Lung (tissue), 16 donors: Measurements from ENCODE around the gene IAH1. TPM values are rescaled to one million over a fixed set of nuclear protein-coding genes. Genes with fewer than 3 reads are reported as not detected.

Experiments used
- ATAC-seq: fragments of 200-7000 bp; cut with Tn5 transposase; one replicate; pipeline ENCODE4 v1.9.1; 2020; ENCODE audit warnings: moderate number of reproducible peaks; ENCODE audit not compliant: insufficient read depth, low FRiP score
- DNase-seq, 3 donors: peaks; one replicate each; pipeline ENCODE4 v3.0.0-alpha.2; 2013 to 2017
- H3K27ac ChIP-seq, 2 donors: one replicate each; pipeline ENCODE4 v1.5.1; 2013; ENCODE audit warnings: mild to moderate bottlenecking in 2 of 2, moderate library complexity in 2 of 2, control low read depth in 1 of 2, inconsistent platforms in 1 of 2, low read depth in 1 of 2, low read length in 1 of 2
- H3K27me3 ChIP-seq, 3 donors: one replicate each; pipeline ENCODE4 v1.5.1; 2013; ENCODE audit warnings: low read length in 2 of 3; ENCODE audit not compliant: control insufficient read depth in 3 of 3, insufficient read depth in 3 of 3
- H3K36me3 ChIP-seq, 4 donors: one replicate each; pipeline ENCODE4 v1.5.1; 2013; ENCODE audit warnings: low read length in 4 of 4, mild to moderate bottlenecking in 1 of 4, moderate library complexity in 1 of 4; ENCODE audit not compliant: control insufficient read depth in 4 of 4, insufficient read depth in 4 of 4
- H3K4me1 ChIP-seq, 5 donors: one replicate each; pipeline ENCODE4 v1.5.1; 2013; ENCODE audit warnings: low read length in 5 of 5, mild to moderate bottlenecking in 2 of 5, moderate library complexity in 1 of 5; ENCODE audit not compliant: control insufficient read depth in 5 of 5, insufficient read depth in 5 of 5
- H3K4me3 ChIP-seq: one replicate; pipeline ENCODE4 v1.5.1; 2013; ENCODE audit warnings: mild to moderate bottlenecking, control low read depth, moderate library complexity
- H3K9ac ChIP-seq, 2 donors: one replicate each; pipeline ENCODE4 v1.5.1; 2013; ENCODE audit warnings: low read length in 2 of 2, control low read depth in 1 of 2; ENCODE audit not compliant: insufficient read depth in 1 of 2
- H3K9me3 ChIP-seq, 4 donors: one replicate each; pipeline ENCODE4 v1.5.1; 2013; ENCODE audit warnings: low read length in 3 of 4, mild to moderate bottlenecking in 1 of 4, moderate library complexity in 1 of 4; ENCODE audit not compliant: control insufficient read depth in 4 of 4, insufficient read depth in 3 of 4
- CTCF ChIP-seq: IDR thresholded peaks from 2 replicates; pipeline ENCODE4 v1.5.1; 2012; ENCODE audit warnings: mild to moderate bottlenecking; ENCODE audit errors: control extremely low read depth, extremely low read depth
- WGBS, 2 donors: extraction: QIAGEN DNeasy Blood & Tissue Kit; methylation state at CpG; one replicate each; pipeline ENCODE4 v1.1.7; 2013; 5-methylcytosine and 5-hydroxymethylcytosine counted together
- long read RNA-seq, 5 donors: transcript quantifications; one replicate each; lab custom pipeline, GENCODE V29; 2026
- polyA plus RNA-seq, 2 donors: library from polyadenylated mRNA; stranded (reverse); fragments of 200-250 nt; gene quantifications; one replicate each; pipeline ENCODE4 v1.2.1, GENCODE V29; 2013
- total RNA-seq, 2 donors: library from RNA; depleted of rRNA in 1 of 2; stranded (reverse); fragments of >200 nt in 1 of 2; gene quantifications; one replicate each; pipeline ENCODE4 v1.2.1, GENCODE V29; 2014 to 2021
- donor health status: control.
- donor health status: control.
- donor health status: Bipolar disorder and iron deficiency.
- donor health status: healthy.
- donor health status: DM: yes; HTN: yes; CAD: no.

Gene IAH1
- 10 to 100 TPM; 29.4 to 41.8 TPM for total RNA-seq
- polyA plus RNA-seq, result 10 to 100 TPM; 45.2 to 73.5 TPM
- long read RNA-seq, donor 1, transcript IAH1-215 (6 exons, 1,266 nt), result major isoform, 24 of 29 reads
- long read RNA-seq, donor 1, partial matches to known transcripts, result 0 of 29 reads
- long read RNA-seq, donor 1, other reads (novel, unspliced or antisense), result 0 of 29 reads
- long read RNA-seq, donor 2, transcript IAH1-215 (6 exons, 1,266 nt), result major isoform, 8 of 22 reads
- long read RNA-seq, donor 2, partial matches to known transcripts, result 14 of 22 reads
- long read RNA-seq, donor 2, other reads (novel, unspliced or antisense), result 0 of 22 reads
- long read RNA-seq, donor 3, transcript IAH1-215 (6 exons, 1,266 nt), result major isoform, 8 of 11 reads
- long read RNA-seq, donor 3, partial matches to known transcripts, result 0 of 11 reads
- long read RNA-seq, donor 3, other reads (novel, unspliced or antisense), result 0 of 11 reads
- long read RNA-seq, donor 4, transcript IAH1-215 (6 exons, 1,266 nt), result major isoform, 8 of 11 reads
- long read RNA-seq, donor 4, partial matches to known transcripts, result 0 of 11 reads
- long read RNA-seq, donor 4, other reads (novel, unspliced or antisense), result 0 of 11 reads
- long read RNA-seq, donor 5, transcript IAH1-215 (6 exons, 1,266 nt), result major isoform, 32 of 39 reads
- long read RNA-seq, donor 5, partial matches to known transcripts, result 0 of 39 reads
- long read RNA-seq, donor 5, other reads (novel, unspliced or antisense), result 0 of 39 reads

- H3K36me3 ChIP-seq, result peaks cover 2 to 15% (median 6%) of the 10 kb centered on the region in 4 donors
- 0 to 1% methylated on average over 40 to 91 of the region's 91 CpGs for WGBS, 2 donors
- no peaks in the 10 kb centered on the region for H3K9me3 ChIP-seq
- H3K9ac ChIP-seq, result peak within 1 kb of the TSS; percentile 63 to 93
- ATAC-seq, result peak; percentile 89
- TF ChIP-seq CTCF, result no peak
- H3K27ac ChIP-seq, result peak within 1 kb of the TSS; percentile 94 to 98
- DNase-seq, result peak; percentile 45 to 56 (median 51)
- no peaks in the 10 kb centered on the region for H3K27me3 ChIP-seq
- H3K4me1 ChIP-seq, result peaks cover 0 to 16% (median 10%) of the 10 kb centered on the region in 5 donors
- peak within 1 kb of the TSS; percentile 90 for H3K4me3 ChIP-seq
These were observed at the start of gene IAH1 for GRCh38 chr2:9474361-9475057. Gene IAH1, plus strand, starts transcription at chr2:9474551. Its CDS starts 16 bp downstream, at chr2:9474567.

GRCh38 chr2:9428965-9429577 is 45.3 kb upstream of the IAH1 start:
- H3K9me3 ChIP-seq, result no peaks in the 10 kb centered on the region
- ATAC-seq, result no peak
- no peak overlapping the region for H3K27ac ChIP-seq
- H3K36me3 ChIP-seq, result peaks cover 5 to 36% (median 15%) of the 10 kb centered on the region in 4 donors
- TF ChIP-seq CTCF, result no peak
- no peak overlapping the region for H3K4me3 ChIP-seq
- H3K4me1 ChIP-seq, result peaks cover 0 to 14% (median 2%) of the 10 kb centered on the region in 5 donors
- H3K9ac ChIP-seq, result no peak overlapping the region
- no peaks in the 10 kb centered on the region for H3K27me3 ChIP-seq
- DNase-seq, result no peak
- 83 to 90% methylated on average over 5 of the region's 5 CpGs for WGBS, 2 donors

- Histone ChIP-seq H3K36me3 (peaks cover 5 to 36% (median 19%) of the 10 kb centered on the region in 4 donors), H3K9ac (no peak overlapping the region), H3K9me3 (no peaks in the 10 kb centered on the region), H3K4me1 (no peaks in the 10 kb centered on the region), H3K27me3 (no peaks in the 10 kb centered on the region), H3K27ac (no peak overlapping the region), H3K4me3 (no peak overlapping the region)
- TF ChIP-seq CTCF, result no peak
- no peak for ATAC-seq
- no peak for DNase-seq
- 82 to 92% methylated on average over 2 of the region's 2 CpGs for WGBS, 2 donors
These were observed 43.7 kb upstream of the IAH1 start for GRCh38 chr2:9430316-9431293.
